NCI-H774 (cell line): ENCODE results near the gene DUSP1.

ENCODE experiments used
- DNase-seq: peaks from one replicate; lab custom pipeline; 2025; lab: John Stamatoyannopoulos, UW

The DUSP1 gene

DNA sequence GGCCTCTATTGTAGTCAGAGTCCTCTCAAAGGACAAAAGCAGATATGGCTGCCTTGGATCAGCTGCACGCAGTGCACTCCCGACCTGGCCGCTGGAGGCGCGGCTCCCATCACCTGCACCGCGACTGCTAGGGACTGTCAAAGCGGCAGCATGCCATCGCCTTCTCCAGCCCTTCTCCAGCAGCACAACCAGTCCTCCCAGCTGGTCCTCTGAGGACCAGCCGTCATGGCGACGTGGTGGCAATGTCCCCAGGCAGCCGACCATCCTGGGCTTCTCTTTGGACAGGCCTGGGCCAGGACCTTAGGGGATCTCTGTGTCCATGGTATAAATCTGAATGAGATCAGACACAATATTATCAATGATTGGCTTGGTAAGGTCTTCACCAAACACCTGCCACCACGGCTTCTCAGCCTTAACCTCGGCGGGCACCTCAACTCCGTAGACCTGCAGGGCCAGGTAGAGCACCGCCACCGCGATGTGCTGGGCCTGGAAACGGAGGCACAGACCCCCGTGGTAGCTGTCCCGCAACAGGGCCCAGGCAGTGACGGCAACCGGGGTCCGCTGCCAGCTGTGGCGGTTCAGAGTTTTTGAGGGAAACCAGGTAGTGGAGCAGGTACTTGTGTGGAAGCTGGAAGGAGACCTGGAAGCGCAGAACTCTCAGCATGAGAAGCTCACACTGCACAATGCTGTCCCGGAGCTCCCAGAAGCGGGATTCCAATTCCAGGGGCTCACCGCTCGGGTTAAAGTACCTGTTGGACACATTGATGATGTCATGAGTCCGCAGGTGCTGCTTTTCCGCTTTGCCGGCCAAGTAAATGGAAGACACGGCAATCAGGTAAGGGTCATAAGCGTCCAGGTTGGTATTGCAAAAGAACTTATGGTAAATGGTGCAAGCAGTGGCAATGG lies 8.5 kb downstream of the DUSP1 start:
- no peak for DNase-seq

GRCh38 chr5:172760959-172761358 lies 10.0 kb downstream of the DUSP1 start:
- DNase-seq, result no peak

DNA sequence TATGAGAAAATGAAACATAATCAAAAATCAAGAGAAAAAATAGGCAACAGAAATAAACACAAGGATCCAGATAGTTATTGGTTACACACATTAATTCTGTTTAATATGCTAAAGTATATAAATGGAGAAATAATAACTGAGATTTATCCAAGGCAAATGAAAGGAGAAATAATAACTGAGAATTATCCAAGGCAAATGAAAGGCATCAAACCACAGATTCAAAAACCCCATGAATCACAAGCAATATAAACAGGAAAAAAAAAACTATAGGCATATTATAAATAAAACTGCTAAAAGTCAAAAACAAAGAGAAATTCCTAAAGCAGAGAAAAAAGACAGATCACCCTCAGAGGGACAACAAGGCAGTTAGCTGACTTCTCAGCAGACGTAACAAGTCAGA lies 10.9 kb downstream of the DUSP1 start:
- DNase-seq, result no peak

GRCh38 chr5:172758834-172759149 lies 12.2 kb downstream of the DUSP1 start:
- no peak for DNase-seq

DNA sequence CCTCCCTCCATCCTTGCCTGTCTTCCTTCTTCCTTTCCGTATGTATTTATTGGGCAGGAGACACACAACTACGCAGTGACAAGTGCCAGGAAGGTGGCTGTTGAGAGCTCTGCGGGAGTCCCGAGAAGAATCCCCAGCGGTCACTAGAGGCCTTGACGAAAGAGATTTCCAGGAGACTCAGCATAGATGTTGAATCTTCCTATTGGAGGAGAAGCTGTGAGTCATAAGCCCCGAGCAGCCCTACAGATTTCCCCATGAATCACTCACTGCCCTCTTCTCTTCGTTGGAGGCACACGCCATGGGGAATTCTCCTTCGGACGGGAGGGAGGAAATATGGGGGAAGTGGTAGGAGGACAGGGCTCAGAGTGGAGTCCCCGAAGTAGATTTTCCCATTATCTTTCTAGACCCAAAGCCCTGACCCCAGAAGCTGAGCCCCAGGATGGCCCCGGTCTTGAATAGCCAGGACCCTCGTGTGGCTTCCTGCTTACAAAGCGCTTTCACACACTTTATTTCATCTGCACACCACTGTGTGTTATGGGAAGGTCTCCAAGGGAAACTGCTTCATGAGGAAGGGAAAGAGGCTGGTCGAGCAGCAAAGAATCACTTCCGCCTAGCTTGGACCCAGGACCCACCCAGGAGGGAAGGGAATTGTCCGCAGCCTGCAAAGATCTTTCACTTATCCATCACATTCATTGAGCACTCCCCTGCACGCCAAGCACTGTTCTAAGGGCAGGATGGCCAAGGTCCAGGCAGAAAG lies 12.7 kb downstream of the DUSP1 start:
- DNase-seq, result no peak

DNA sequence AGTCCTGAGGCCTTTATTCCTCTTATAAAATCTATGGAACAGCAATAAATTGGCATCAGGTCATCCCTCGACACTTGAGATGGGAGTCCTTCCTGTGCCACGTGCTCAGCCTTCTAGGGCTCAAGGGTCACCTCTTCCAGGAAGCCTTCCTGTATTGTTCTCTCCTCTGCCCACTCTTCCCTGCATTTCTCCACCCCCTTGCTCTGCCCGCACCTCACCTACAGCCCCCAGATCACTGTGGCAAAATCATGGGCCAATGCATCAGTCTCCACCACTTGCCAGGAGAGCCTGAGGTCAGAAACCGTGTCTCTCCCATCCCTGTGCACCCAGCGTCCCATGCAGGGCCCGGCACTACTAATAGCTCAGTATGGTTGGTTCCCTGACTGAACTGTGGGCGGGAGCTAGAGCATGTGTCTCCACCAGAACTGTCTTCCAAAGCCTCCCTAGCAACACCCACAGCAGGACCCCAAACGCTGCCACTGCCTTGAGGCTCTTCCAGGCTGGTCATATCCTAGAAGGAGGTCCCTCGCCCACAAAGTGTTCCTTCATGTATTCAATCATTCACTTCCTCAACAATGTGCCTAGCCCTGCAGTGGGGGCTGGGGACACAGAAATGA lies 13.5 kb downstream of the DUSP1 start:
- no peak for DNase-seq

DNA sequence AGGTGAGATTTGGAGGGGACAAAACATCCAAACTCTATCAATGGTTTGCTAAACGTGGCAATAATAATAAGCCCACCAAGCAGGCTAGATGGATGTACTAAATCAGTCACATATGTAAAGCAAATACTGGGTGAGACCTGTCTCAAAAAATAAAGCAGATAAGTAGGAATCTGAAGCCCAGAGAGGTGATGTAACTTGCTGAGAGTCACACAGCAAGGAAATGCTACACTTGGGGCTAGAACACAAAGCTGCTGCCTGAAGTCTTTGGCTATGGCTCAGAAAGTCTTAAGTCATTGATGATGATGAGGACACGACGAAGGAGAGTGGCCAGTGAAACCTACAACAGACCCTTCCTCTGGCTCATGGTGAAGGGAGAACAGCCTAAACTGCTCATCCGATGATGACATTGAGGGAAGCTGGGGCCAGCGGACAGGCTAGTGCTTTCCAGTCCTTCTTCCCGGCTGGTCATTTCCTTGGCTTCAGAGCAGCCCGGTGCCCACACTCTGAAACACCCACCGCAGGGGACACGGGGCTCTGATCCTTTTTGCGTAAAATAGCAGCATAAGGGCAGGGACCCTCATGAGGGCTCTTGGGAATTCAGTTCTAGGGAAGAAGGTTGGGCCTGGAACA lies 14.1 kb downstream of the DUSP1 start:
- DNase-seq, result no peak

GRCh38 chr5:172754596-172755356 lies 16.2 kb downstream of the DUSP1 start:
- no peak for DNase-seq

DNA sequence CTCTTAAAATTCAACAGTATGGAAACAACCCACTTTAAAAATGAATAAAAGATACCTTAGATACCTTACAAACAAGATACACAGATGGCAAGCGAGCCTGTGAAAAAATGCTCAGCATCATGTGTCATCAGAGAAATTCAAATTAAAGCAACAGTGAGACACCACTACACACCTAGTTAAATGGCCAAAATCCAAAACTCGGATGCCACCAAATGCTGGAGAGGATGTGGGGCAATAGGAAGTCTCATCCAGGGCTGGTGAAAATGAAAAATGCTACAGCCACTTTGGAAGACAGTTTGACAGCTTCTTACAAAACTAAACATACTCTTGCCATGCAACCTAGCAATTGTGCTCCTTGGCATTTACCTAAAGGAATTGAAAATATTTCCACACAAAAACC lies 17.9 kb downstream of the DUSP1 start:
- no peak for DNase-seq

GRCh38 chr5:172751761-172752510 lies 19.1 kb downstream of the DUSP1 start:
- DNase-seq, result no peak

- DNase-seq, result no peak
These were observed 20.9 kb downstream of the DUSP1 start for GRCh38 chr5:172749881-172750633.

DNA sequence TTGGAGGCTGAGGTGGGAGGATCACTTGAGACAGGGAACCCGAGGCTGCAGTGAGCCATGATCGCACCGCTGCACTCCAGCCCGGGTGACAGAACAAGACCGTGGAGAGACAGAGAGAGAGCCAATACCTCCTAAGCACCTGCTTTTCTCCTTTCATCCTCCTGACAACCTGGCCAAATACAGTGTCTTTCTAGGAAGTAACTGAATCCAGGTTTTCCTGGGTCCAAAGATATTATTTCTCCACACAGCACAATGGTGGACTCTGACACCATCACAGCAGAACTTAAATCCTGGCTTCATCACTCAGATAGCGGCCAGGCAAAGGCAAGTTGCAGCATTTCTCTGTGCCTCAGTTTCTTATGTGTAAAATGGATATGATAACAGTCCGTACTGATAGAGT lies 21.9 kb downstream of the DUSP1 start:
- no peak for DNase-seq

DNA sequence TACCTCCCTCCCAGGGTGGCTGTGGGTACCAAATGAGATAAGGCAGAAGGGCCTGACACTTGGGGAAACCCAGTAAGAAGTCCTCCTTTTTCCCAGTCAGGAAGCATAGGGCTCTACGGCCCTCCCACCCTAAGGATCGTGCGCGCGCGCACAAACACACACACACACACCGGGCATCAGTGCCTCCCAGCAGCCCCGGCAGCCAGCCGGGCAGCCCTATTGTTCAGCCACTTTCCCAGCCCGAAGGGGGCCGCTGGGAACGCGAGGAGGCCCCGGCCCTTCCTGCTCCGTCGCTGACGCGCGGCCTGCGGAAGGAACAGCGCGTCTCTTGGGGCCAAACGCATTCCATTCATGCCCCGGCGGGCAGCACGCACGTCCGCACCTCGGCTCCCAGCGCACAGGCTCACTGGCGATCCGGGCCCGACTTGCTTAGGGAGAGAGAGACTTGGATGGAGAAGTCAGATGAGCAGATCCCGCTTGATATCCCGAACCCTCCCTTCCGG lies 22.6 kb downstream of the DUSP1 start:
- DNase-seq, result no peak

DNA sequence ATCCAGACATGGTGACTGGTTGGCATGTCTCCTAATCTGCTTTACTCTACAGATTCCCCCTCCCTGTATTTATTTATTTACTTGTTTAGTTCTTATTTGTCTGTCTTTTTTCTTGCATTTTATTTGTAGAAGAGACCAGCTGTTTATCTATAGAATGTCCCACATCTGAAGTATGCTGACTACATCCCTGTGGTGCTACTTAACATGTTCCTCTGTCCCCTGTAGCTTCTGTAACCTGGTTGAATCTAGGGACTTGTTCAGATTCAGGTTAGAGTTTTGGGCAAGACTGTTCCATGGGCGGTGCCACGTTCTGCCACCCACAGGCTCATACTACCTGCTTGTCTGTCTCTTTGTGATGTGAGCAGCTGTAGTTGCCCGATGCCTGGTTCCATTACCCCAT lies 23.5 kb downstream of the DUSP1 start:
- DNase-seq, result no peak

DNA sequence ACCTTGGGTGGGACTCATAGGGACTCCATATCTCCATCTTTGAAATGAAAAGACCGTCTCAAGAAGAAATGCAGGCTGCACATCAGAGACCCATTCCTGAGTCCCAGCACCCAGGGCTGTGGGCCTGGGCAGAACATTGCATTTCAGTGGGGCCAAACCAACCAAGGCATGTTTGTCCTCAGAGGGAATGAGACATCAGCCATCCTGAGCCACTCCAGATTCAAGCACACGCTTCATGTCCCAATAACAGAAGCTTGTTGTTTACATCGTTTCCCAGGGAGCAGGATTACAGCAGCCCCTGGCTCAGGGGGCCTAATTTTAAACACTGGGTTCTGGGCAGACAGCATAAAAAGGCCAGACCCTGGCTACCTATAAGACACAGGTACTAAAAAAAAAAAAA lies 24.3 kb downstream of the DUSP1 start:
- no peak for DNase-seq

- DNase-seq, result no peak
These were observed 25.2 kb downstream of the DUSP1 start for GRCh38 chr5:172745838-172746237.

DNA sequence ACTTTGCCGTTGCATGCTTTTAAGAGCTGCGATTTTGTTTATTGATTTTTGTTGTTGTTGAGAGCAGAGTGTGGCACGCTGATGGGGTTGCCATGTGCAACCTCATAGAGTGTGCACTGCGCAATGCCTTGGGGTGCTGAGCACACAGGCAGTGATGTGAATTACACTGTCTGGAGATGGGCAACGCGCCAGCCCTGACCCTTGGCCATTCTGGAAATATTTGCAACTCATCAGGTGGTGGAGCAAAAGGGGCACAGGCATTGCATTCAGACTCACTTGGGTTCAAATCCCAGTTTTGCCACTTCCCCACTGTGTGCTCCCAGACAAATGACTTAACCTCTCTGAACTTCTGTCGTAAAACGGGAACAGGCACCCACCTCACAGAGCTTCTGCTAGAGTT lies 25.6 kb downstream of the DUSP1 start:
- no peak for DNase-seq

- no peak for DNase-seq
These were observed 26.6 kb downstream of the DUSP1 start for GRCh38 chr5:172744123-172745104.
